Heart right ventricle (tissue), 16 donors: ENCODE results near the gene SMARCE1. TPM values are rescaled to one million over a fixed set of nuclear protein-coding genes. Genes with fewer than 3 reads are reported as not detected.

ENCODE experiments used
- ATAC-seq, 8 donors: fragments of 200-7000 bp; cut with Tn5 transposase; one replicate each; pipeline ENCODE4 v1.9.1; 2020; ENCODE audit warnings: mild to moderate bottlenecking in 8 of 8, moderate library complexity in 8 of 8, moderate number of reproducible peaks in 1 of 8
- DNase-seq, 2 donors: peaks; one replicate each; pipeline ENCODE4 v3.0.0-alpha.2; 2020
- H3K27ac ChIP-seq, 10 donors: fragments of 200-600 bp; sonication (generic) in 2 of 10; one replicate each; pipeline versions ENCODE4 v1.5.0 to v1.8.0; 2020 to 2022; ENCODE audit warnings: mild to moderate bottlenecking in 3 of 10
- H3K27me3 ChIP-seq, 7 donors: fragments of 200-600 bp; one replicate each; pipeline ENCODE4 v1.8.0; 2021 to 2022; ENCODE audit warnings: mild to moderate bottlenecking in 2 of 7
- H3K36me3 ChIP-seq, 9 donors: fragments of 200-600 bp; sonication (generic) in 1 of 9; one replicate each; pipeline versions ENCODE4 v1.5.0 to v1.8.0; 2020 to 2022; ENCODE audit warnings: mild to moderate bottlenecking in 2 of 9
- H3K4me1 ChIP-seq, 9 donors: fragments of 200-600 bp; sonication (generic) in 1 of 9; one replicate each; pipeline versions ENCODE4 v1.5.0 to v1.8.0; 2020 to 2022; ENCODE audit warnings: mild to moderate bottlenecking in 4 of 9
- H3K4me3 ChIP-seq, 10 donors: fragments of 200-600 bp; sonication (generic) in 2 of 10; one replicate each; pipeline versions ENCODE4 v1.5.0 to v1.8.0; 2020 to 2022; ENCODE audit warnings: mild to moderate bottlenecking in 7 of 10, moderate library complexity in 2 of 10
- H3K9me3 ChIP-seq, 11 donors: fragments of 200-600 bp in 10 of 11; sonication (generic) in 2 of 11; one replicate each; pipeline versions ENCODE4 v1.5.0 to v1.8.0; 2013 to 2022; ENCODE audit warnings: mild to moderate bottlenecking in 2 of 11, control low read depth in 1 of 11, moderate library complexity in 1 of 11
- WGBS, 2 donors: extraction: QIAGEN DNeasy Blood & Tissue Kit; methylation state at CpG; one replicate each; pipeline ENCODE4 v1.1.7; 2013; ENCODE audit warnings: inconsistent platforms in 1 of 2; 5-methylcytosine and 5-hydroxymethylcytosine counted together
- intact Hi-C, 10 donors: fragments of 100-400 bp; cut with DNase I; formaldehyde crosslinking; loops; one replicate each; pipeline versions ENCODE4 v1.11.1 to v1.14.2; 2022
- polyA plus RNA-seq, 2 donors: library from polyadenylated mRNA; stranded (reverse); fragments of 200-250 nt; gene quantifications; one replicate each; pipeline ENCODE4 v1.2.3, GENCODE V29; 2013
- total RNA-seq, 10 donors: library from RNA; stranded (reverse); fragmentation: NEBNext Ultra II Directional in 3 of 10; extraction: Animal tissue kit (Norgen Biotek cat#: 25700) in 3 of 10; gene quantifications; one replicate each; pipeline versions ENCODE4 v1.2.1 to v1.2.4, GENCODE V29; 2021 to 2023
- TF ChIP-seq, protein P1 (sequence below), 9 donors: fragments of 200-600 bp; sonication (generic) in 2 of 9; IDR thresholded peaks; one replicate each; pipeline versions ENCODE4 v1.5.0 to v1.8.0; 2021 to 2022; ENCODE audit warnings: antibody characterized with exemption in 9 of 9, mild to moderate bottlenecking in 5 of 9, moderate library complexity in 1 of 9
- donor health status: Arrhythmogenic right ventricular cardiomyopathy.
- donor health status: ischemic (EF 13 %, LVEDD 7.1; RV severe dilation, severe dysfunction).
- donor health status: healthy with polysubstance abuse.
- donor health status: DM: no; HTN: yes; CAD: no.
- donor health status: DM: no; HTN: no; CAD: no.
- donor health status: ischemic (EF 25% LVEDD 6.9; RV normal size, moderate dysfunction).
- donor health status: ischemic (EF 25% LVEDD 5.7; RV mildly dilated, moderate dysfunction).
- donor health status: healthy.
- donor health status: DM: yes; HTN: yes; CAD: no.
- donor health status: Ischemic cardiomyopathy.
- donor health status: ischemic (EF 35%, LVEDD 5.7; RV mildly dilated, moderate dysfunction).
- donor health status: nonischemic (EF 11% LVEDD 7.7; RV severe dilation, severe dysfunction).
- donor health status: DM: yes; HTN: yes; CAD: no.
- donor health status: PGD.
- donor health status: ischemic (EF 29% LVEDD 5.4; RV normal size, mild dysfunction).
- donor health status: nonischemic (EF 23%, LVEDD 6.1; RV moderate dilation, normal function).

Gene SMARCE1
- total and polyA plus RNA-seq, 12 donors, result 48.6 to 85.5 (median 65.3) TPM

DNA sequence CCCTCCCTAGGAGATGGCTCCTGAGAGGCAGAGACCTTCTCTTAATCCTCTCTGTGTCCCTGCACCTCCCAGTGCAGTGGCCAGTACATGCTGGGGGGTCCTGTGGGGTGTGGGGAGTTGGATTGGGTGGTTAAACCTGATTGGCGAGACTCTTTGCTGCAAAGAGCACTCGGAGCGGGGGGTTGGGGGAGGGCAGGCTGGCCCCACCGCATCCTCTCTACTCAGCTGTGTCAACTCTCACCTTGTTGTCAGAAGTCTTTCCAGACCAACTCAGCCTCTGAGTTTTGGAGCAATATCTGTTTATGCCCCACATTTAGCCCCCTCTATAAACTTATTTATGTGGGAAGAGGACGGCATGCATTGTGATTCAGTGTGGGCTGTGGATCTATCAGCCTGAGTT is 40.0 kb downstream of the SMARCE1 start:
- H3K36me3 ChIP-seq, result no peaks in the 10 kb centered on the region
- TF ChIP-seq, protein P1, sequence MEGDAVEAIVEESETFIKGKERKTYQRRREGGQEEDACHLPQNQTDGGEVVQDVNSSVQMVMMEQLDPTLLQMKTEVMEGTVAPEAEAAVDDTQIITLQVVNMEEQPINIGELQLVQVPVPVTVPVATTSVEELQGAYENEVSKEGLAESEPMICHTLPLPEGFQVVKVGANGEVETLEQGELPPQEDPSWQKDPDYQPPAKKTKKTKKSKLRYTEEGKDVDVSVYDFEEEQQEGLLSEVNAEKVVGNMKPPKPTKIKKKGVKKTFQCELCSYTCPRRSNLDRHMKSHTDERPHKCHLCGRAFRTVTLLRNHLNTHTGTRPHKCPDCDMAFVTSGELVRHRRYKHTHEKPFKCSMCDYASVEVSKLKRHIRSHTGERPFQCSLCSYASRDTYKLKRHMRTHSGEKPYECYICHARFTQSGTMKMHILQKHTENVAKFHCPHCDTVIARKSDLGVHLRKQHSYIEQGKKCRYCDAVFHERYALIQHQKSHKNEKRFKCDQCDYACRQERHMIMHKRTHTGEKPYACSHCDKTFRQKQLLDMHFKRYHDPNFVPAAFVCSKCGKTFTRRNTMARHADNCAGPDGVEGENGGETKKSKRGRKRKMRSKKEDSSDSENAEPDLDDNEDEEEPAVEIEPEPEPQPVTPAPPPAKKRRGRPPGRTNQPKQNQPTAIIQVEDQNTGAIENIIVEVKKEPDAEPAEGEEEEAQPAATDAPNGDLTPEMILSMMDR (IDR thresholded peaks at IDR 0.05), result no peak
- H3K9me3 ChIP-seq, result no peaks in the 10 kb centered on the region
- peaks cover 0 to 5% (median 0%) of the 10 kb centered on the region in 9 donors for H3K4me1 ChIP-seq
- intact Hi-C loops, result no loop called here
- WGBS, 2 donors, result 82 to 84% methylated on average over 5 of the region's 5 CpGs
- no peaks in the 10 kb centered on the region for H3K27me3 ChIP-seq
- no peak overlapping the region for H3K4me3 ChIP-seq
- ATAC-seq (no peak), DNase-seq (no peak)
- H3K27ac ChIP-seq, result peak overlapping the region in 1 of 10 donors; percentile 36

DNA sequence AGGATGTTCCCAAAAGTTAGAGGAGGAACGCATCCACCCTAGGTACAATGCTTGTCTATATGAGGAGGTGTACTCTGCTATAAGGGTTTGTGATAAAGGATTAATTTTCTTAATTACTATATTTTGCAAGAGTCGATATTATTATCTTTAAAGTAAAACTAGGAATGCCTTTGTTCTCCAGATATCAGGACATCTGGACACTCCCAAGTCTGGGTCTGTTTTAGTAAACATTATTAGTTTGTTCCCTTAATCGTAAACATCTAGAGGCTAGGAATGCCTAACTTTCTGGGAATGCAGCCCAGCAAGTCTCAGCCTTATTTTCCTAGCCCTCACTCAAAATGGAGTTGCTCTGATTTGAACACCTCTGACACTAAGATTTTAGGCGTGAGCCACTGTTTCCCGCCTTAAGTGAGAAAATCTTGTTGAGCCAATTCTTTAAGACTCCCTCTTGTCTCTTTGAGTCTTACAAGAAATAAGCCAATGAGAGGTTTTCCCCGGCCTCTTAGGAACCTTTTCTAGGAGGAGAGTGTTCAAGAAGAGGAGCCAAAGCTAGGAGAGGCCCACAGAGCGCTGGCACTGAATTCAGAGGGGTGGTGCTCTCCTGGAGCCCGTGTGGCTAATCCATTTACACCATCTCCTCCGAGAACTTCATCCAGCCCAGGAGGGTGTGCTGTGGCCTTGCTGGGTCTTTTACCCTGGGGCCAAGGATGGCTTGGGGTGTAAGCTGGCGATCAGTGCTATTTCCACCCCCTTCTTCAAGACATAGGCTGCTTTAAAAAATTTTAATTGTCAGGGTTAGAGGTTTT is 40.9 kb downstream of the SMARCE1 start:
- DNase-seq (no peak), ATAC-seq (no peak)
- peak overlapping the region in 1 of 10 donors; percentile 36 for H3K27ac ChIP-seq
- TF ChIP-seq, protein P1 (IDR thresholded peaks at IDR 0.05), result no peak
- peaks cover 0 to 11% (median 0%) of the 10 kb centered on the region in 9 donors for H3K4me1 ChIP-seq
- H3K36me3 ChIP-seq, result no peaks in the 10 kb centered on the region
- H3K9me3 ChIP-seq, result no peaks in the 10 kb centered on the region
- H3K27me3 ChIP-seq, result no peaks in the 10 kb centered on the region
- intact Hi-C loops, result no loop called here
- H3K4me3 ChIP-seq, result no peak overlapping the region
- WGBS, 2 donors, result 68 to 76% methylated on average over 10 of the region's 10 CpGs

DNA sequence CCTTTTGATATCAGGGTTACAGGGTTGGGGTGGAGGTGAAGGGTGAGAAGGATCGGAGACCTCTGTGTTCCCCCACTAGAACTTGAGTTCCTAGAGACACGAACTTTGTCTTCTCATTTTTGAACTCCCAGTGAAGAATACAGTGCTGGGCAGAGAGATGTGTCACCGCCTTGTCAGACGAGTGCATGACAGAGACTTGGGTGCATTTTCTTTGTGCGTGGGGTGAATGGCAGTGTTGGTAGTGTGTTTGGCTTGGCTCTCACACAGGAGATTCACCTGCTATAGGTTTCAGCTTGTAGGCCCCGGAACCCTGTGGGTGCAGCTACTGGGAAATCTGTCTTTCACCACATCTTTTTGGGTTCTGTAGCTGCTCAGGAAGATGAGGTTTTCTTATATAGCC is 42.3 kb downstream of the SMARCE1 start:
- Histone ChIP-seq H3K4me1 (peaks cover 0 to 11% (median 0%) of the 10 kb centered on the region in 9 donors), H3K9me3 (no peaks in the 10 kb centered on the region), H3K36me3 (no peaks in the 10 kb centered on the region), H3K4me3 (no peak overlapping the region), H3K27ac (peak overlapping the region in 1 of 10 donors; percentile 27), H3K27me3 (no peaks in the 10 kb centered on the region)
- DNase-seq (no peak), ATAC-seq (no peak)
- intact Hi-C loops, result no loop called here
- 89% methylated on average over 6 of the region's 6 CpGs for WGBS, 2 donors
- TF ChIP-seq, protein P1 (IDR thresholded peaks at IDR 0.05), result no peak

DNA sequence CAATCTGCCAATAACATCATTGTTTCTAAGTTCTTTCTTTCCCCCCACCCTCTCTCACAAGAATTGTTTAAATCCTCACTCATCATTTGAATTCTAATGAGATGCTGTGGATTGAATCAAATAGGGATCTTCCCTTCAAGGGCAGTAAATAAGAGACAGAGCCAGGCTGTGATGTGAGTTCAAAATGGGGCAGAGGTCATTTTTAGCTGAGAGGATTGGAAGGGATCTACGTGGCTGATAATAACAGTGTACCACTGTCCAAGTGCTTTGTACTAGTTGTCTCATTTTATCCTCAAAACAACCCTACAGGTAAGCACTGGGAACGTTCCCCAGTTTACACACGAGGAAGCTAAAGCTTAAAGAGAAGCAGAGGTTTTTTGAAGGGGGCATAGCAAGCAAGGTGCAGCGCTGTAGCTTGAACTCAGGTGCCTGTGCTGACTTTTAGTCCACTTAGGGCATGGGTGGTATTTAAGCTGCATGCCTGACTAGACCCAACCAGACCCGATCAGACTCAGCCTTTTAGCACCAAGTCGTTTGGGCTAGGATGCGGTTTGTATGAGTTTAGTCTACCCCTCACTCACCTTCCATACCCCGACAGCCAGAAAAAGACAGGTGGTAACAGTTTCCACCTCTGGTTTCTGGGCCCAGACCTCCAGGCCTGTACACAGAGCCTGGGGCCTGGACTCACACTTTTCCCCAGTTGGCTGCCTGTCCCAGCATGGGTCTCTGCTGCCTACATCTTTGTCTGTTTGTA is 43.1 kb downstream of the SMARCE1 start:
- peaks cover 0 to 12% (median 0%) of the 10 kb centered on the region in 9 donors for H3K4me1 ChIP-seq
- TF ChIP-seq, protein P1 (IDR thresholded peaks at IDR 0.05), result no peak
- H3K36me3 ChIP-seq, result no peaks in the 10 kb centered on the region
- ATAC-seq (no peak), DNase-seq (no peak)
- H3K9me3 ChIP-seq, result no peaks in the 10 kb centered on the region
- H3K4me3 ChIP-seq, result no peak overlapping the region
- H3K27ac ChIP-seq, result peak overlapping the region in 1 of 10 donors; percentile 27
- WGBS, 2 donors, result 88 to 89% methylated on average over 8 of the region's 8 CpGs
- intact Hi-C loops, result no loop called here
- no peaks in the 10 kb centered on the region for H3K27me3 ChIP-seq
